Right ventricle myocardium superior (tissue), 1 donor: Measurements from ENCODE around the gene SPDL1. TPM values are rescaled to one million over a fixed set of nuclear protein-coding genes. Genes with fewer than 3 reads are reported as not detected.

Experiments used
- ATAC-seq: fragments of 200-7000 bp; cut with Tn5 transposase; one replicate; pipeline ENCODE4 v1.9.1; 2020; ENCODE audit warnings: mild to moderate bottlenecking; ENCODE audit not compliant: poor library complexity
- DNase-seq: peaks from one replicate; pipeline ENCODE4 v3.0.0-alpha.2; 2020
- intact Hi-C: fragments of 100-400 bp; cut with DNase I; formaldehyde crosslinking; loops from one replicate; pipeline ENCODE4 v1.11.2; 2022
- total RNA-seq: library from RNA; stranded (reverse); fragmentation: NEBNext Ultra II Directional; extraction: Animal tissue kit (Norgen Biotek cat#: 25700); gene quantifications from one replicate; pipeline ENCODE4 v1.2.1, GENCODE V29; 2021
- donor health status: DM: no; HTN: yes; CAD: no; lungs with severe emphysema.

SPDL1 gene
- total RNA-seq, 1 donor from 2014 or later, result 3.4 TPM

DNA sequence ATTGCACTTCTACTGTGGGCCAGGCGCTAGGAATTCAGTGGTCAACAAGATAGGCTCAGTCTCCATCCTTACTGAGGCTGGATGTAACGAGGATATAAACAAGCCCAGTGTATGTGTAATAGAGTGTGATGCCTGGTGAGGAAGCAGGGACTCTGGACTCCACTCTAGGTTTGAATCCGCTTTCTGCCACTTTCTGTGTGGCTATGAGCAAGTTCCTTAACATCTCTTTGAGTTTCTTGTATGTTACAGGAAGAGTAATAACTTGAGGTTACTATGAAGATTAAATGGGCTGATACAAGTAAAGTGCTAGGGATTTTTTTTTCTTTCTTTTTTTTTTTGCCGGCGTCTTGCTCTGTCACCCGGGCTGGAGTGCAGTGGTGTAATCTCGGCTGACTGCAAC, 65.9 kb downstream of the SPDL1 start:
- DNase-seq (no peak), ATAC-seq (no peak)
- intact Hi-C loops, result no loop called here

DNA sequence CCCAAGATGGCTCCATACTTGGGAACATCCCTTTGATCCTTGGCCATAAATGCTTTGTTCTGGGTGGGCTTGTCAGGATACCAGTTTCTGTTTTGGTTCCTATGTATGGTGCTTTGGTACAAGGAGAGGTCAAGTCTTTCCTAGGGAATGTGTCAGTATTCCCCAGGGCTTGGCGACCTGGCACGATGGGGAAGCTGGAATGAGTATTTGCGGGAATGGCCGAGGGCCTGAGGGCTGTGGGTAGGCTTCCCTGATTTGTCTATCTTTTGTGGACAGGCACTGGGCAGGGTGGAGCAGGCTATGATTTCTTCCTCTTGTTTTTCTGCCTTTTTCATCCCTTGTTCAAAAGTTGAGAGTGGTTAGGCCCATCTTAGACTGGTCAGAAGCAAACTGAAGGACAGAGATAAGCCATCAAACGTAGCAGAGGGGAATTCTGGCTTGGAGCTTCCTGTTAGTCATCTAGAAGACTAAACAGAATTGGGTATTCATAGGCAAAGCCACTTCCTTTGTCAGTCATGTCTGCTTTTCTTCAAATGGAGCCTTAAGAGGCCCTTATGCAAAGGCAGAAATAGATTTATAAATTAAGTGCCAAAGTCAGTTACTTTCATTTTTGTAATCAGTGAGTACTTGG, 67.2 kb downstream of the SPDL1 start:
- ATAC-seq (no peak), DNase-seq (no peak)
- intact Hi-C loops, result no loop called here

DNA sequence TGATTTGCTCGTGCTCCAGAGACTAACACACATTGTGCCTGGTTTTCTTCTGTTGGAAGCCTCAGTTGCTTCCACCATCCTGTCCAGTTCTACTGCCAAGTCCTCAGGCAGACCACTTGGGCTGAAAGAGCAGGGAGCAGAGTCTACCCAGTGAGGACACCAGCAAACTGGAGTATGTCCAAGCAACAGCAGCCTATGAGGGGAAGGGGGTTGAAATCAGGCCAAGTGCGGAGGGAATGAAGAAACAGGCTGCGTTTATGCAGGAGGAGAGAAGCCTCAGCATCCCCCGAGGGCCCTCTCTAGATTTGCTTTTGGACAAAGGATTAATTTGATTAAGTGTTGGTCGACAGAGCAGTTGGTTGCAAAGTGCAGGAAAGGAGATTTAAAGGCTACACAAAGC, 68.0 kb downstream of the SPDL1 start:
- DNase-seq (no peak), ATAC-seq (no peak)
- intact Hi-C loops, result no loop called here

DNA sequence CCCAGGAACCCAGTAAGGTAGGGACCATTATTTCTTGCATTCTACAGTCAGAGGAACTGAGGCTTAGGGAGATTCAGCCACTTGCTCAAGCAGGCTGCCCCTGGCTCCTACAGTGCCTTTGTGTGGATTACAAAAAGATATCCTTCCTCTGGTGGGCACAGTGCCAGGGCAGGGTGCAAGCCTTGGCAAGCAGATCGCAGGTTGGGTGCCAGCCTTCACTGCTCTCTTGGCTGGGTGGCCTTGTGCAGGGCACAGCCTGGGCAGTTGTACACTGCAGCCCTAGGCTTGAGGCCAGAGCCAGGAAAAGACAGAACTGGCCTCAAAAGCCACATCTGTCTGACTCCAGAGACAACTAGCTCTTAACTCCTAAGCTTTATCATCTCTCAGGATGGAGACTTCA, 68.5 kb downstream of the SPDL1 start:
- intact Hi-C loops, result no loop called here
- ATAC-seq (peak; percentile 80), DNase-seq (peak; percentile 78)

DNA sequence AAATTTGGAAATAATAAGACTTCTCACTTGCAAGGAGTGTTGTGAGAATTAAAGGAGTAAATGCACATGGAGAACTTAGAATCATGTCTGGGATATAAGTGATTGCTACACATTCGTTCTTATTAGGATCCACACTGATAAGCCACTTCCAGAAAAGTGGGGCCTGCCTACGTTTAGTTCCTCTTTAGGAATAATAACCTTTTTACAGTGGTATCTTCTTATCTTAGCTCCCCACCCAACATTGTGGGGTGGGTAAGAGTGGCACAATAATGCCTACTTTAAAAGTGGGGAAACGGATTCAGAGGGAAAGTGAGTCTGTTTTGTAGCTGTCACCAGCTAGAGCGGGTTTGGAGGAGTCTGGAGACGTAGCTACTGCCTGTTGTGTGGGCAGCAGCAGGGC, 69.5 kb downstream of the SPDL1 start:
- ATAC-seq (no peak), DNase-seq (no peak)
- intact Hi-C loops, result no loop called here

Other genes starting within 250 kb of the SPDL1 start
- 6.3 TPM for gene DOCK2, start 53.5 kb downstream of the SPDL1 start, total RNA-seq